Stimulated activated CD4-positive, alpha-beta T cell treated with anti-CD3 and anti-CD28 coated beads, Interleukin-4, amount 100 ng/mL, for 24 hours (primary cell): ENCODE data around the gene B3GNT9.

Experiments
- DNase-seq: peaks from one replicate; pipeline ENCODE4 v3.0.0-alpha.2; 2020

The B3GNT9 gene, protein sequence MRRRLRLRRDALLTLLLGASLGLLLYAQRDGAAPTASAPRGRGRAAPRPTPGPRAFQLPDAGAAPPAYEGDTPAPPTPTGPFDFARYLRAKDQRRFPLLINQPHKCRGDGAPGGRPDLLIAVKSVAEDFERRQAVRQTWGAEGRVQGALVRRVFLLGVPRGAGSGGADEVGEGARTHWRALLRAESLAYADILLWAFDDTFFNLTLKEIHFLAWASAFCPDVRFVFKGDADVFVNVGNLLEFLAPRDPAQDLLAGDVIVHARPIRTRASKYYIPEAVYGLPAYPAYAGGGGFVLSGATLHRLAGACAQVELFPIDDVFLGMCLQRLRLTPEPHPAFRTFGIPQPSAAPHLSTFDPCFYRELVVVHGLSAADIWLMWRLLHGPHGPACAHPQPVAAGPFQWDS

DNA sequence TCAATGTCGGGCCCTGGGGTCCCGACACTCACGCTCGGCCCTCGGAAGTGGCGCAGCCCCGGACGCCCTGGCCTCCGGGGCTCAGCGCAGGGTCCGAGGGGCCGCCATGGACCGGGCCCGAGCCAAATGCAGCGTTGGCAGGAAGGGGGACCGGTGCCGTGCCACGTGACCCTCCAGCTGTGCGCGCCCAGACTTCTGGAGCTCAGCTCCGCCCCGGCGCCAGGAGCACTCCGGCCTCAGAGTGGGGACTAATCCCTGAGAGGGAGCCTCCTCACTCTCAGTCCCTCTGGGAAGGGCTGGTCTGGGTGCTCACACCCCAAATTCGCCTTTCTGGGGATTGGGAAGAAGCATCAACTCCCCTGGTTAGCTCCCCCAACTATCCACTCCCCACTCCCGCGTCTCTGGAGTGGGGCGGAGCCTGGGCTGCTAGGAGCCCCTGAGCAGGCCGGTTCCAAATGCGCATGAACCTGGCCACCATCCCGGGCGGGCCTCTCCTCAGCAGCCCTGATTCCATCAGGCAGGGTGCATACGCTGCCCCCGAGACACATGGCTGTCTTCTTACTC, at the start of gene B3GNT9:
Gene B3GNT9 (minus strand): TSS at position 166 of the 564 bp plus-strand sequence. CDS start 513 bp downstream, outside the sequence.
- DNase-seq, result no peak

DNA sequence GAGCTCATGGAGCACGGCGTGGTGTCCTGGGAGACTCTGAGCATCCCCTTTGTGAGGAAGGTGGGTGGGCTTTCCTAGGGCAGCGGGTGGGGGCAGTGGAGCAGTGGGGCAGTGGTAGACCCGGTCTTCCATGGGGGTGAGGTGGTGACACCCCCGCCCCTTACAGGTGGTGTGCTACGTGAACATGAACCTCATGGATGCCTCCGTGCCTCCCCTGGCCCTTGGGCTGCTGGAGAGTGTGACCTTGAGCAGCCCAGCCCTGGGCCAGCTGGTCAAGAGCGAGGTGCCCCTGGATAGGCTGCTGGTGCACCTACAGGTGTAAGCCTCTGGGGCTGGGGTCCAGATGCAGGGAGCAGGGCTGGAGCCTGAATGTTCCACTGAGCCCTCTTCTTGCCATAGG, 49.7 kb upstream of the B3GNT9 start:
- DNase-seq, result no peak

DNA sequence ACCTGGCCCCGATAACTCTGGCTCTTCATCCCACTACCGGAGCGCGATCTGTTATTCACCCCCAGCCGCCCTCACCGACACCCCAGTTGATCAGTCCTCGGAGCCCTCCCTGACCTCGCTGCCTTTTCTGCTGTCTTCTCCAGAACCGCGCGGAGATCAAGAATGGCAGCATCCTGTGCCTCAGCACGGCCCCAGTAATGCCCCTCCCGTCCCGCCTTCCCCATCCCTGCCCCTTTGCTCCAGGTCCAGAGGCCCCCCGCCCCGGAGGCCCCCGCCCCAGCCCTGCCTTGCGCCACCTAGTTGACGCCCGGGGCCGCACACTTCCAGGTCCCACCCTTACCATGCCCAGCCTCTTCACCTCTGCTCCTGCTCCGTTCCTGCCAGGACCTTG, 49.0 kb upstream of the B3GNT9 start:
- DNase-seq, result no peak

DNA sequence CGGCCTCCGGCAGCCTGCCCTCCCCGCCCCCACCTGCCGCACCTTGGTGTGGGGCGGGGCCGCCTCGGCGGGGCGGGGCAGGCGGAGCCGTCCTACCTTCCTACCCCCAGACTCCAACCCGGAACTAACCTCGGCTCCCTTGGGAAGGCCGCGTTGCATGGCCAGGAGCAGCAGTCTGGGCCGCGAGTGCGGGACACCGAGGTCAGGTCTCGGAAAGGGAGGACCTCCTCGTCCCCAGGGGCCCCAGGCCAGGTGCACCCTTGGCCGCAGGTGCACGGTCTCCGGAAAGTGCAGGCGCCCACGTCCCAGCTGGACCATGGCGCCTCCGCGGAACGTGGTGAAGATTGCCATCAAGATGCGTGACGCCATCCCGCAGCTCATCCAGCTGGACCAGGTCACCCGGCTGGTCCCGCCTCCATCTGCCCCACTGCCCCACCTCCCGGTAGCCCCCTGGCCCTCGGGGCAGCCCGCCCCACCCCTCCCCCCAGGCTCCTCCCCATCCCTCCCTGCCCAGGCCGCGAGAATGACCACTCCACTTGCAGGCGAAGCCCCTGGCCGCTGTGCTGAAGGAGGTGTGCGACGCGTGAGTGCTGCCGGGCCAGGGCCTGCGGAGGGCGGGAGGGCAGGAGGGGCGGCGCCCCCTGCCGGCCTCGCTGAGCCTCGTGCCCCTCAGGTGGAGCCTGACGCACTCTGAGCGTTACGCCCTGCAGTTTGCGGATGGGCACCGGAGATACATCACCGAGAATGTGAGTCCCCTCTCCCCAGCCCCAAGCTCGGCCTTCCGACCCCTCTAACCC, 48.4 kb upstream of the B3GNT9 start, which contains the start of gene ELMO3:
Gene ELMO3 (plus strand): TSS at position 121 of the 797 bp plus-strand sequence. CDS start 196 bp downstream, at position 317.
- DNase-seq, result no peak

DNA sequence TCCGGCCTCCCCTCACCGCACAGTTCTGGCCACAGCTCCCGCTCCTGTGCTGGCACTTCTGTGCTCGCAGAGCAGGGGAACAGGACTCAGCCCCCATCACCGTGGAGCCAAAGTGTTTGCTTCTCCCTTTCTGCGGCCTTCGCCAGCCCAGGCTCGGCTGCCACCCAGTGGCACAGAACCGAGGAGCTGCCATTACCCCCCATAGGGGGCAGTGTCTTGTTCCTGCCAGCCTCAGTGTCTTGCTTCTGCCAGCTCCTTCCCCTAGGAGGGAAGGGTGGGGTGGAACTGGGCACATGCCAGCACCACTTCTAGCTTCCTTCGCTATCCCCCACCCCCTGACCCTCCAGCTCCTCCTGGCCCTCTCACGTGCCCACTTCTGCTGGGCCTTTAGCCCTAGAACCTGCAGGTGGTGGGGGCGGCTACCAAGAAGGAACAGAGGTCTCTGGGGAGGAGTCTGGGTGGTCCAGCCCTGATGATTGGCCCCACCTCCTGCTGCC, 47.5 kb upstream of the B3GNT9 start:
- DNase-seq, result peak; percentile 28

DNA sequence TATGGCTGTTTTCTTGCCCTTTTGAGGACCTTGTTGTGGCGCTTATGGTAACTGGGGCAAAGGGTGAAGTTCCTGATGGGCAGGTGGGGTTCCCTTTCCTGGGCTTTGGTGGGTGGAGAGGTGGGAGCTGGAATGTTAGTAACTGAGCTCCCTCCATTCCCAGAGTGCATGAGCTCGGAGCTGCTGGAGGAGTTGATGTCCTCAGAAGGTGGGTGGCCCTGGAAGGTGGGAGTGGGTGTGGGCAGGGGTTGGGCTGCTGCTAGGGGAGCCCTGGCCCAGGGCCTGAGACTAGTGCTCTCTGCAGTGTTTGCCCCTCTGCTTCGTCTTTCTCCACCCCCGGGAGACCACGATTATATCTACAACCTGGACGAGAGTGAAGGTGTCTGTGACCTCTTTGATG, 46.9 kb upstream of the B3GNT9 start:
- DNase-seq, result no peak

DNA sequence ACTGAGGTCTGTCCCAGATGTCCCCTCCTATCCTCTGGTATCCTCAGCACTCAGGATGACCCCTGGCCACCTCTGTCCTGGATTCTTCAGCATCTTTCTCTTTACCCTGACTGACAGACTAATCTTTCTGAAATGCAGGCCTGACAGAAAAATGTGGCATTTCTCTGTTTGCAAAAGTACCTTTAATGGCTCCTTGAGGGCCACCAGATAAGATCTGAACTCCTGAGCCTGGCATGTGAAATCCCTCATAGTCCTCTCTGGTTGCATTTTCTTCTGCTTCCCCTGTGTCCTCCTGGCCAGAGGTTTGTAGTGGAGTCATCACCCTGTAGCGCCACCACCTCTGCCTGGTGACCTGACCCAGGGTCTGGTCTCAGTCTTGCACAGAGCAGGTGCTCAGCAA, 46.1 kb upstream of the B3GNT9 start:
- DNase-seq, result no peak

DNA sequence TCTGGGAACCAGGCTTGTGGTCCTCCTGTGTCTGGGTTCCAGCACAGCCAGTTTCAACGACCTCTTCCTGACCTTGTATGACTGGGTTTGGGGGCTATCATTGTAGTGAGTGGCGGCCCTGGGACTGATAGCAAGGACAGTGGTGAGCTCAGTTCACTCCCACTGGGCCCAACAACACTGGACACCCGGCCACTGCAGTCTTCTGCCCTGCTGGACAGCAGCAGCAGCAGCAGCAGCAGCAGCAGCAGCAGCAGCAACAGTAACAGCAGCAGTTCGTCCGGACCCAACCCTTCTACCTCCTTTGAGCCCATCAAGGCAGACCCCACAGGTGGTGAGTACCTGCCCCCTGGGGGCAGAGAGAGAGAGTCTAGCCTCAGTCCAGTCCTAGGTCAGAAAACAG, 44.9 kb upstream of the B3GNT9 start:
- DNase-seq, result no peak

DNA sequence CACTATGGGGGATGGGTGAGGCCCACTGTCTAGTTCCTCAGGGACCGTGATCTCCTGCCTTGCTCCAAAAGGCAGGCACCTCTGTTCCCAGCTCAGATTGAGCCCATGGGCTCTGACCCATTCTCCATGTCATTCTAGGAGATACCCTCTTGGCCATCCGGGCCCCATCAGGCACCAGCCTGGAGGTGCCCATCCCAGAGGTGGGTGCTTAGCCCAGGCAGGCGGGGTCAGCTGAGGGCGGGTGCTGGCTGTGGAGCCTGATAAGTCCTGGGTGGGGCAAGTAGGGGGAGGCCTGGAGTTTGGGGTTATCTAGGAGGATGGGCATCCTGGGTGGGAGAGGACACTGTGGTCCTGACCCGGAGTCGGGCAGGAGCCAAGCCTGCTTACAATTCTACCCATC, 43.5 kb upstream of the B3GNT9 start:
- no peak for DNase-seq

DNA sequence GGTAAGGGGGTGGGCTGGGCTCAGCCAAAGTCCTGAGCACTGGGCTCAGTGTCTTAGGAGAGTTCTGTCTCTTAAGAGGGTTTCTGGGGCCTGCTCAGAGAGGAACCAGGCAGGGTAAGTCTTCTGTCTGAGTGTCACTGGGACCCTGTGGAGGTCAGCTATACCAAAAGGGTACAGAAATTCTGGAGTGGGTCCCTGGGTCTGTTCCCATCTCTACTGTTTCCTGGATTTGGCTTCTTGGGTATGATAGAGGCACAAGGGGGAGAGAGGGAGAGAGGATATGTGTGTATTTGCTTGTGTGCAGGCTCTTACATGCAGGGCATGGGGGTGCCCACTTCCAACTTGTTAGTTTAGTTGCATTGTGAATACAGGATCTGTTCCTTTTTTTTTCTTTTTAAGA, 42.7 kb upstream of the B3GNT9 start:
- no peak for DNase-seq

DNA sequence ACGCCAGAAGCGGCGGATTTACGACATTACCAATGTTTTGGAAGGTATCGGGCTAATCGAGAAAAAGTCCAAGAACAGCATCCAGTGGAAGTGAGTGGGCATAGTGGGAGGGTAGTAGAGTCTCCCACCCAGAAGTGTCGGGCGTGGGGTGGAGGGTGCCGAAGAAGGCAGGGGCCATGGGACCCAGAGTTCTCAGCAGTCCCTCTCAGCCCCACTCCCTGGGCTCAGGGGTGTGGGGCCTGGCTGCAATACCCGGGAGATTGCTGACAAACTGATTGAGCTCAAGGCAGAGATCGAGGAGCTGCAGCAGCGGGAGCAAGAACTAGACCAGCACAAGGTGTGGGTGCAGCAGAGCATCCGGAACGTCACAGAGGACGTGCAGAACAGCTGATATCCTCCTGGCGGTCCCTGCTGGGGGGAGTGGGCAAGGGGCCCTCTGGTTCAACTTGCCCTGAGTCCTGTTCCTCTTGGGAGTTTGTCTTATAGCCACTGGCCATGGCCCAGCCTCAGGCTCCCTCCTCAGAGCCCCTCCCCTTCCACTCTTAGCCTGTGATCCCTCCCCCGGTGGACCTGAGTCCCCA, 42.1 kb upstream of the B3GNT9 start:
- DNase-seq, result no peak

DNA sequence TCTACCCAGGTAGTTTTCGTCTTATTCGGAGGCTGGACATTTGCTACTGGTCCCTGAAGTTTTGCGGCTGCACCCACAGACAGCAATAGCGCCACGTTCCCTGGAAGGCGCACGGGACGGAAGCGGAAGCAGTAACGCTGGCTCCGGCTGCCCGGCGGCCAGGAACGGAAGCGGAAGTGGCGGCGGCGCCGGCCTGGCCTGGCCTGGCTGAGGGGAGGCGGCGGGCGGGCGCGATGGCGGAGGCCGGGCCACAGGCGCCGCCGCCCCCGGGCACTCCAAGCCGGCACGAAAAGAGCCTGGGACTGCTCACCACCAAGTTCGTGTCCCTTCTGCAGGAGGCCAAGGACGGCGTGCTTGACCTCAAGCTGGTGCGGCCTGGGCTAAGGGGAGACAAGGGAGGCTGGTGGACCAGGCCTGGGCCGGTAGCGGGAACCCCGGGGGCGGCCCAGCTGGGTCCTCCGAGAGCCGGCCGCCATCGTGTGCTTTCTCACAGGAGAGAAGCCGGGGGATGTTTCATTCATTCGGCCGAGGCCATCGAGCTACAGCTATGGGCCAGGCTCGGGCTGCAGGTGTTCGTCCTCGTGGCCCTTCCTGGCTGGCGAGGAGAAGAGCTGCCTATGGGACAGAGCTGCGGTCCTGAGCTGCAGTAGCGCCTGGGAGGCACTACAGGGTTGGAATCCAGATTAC, 41.3 kb upstream of the B3GNT9 start, which contains the start of gene E2F4:
Gene E2F4 (plus strand): TSS at position 161 of the 687 bp plus-strand sequence. CDS start 73 bp downstream, at position 234.
- peak; percentile 90 for DNase-seq

DNA sequence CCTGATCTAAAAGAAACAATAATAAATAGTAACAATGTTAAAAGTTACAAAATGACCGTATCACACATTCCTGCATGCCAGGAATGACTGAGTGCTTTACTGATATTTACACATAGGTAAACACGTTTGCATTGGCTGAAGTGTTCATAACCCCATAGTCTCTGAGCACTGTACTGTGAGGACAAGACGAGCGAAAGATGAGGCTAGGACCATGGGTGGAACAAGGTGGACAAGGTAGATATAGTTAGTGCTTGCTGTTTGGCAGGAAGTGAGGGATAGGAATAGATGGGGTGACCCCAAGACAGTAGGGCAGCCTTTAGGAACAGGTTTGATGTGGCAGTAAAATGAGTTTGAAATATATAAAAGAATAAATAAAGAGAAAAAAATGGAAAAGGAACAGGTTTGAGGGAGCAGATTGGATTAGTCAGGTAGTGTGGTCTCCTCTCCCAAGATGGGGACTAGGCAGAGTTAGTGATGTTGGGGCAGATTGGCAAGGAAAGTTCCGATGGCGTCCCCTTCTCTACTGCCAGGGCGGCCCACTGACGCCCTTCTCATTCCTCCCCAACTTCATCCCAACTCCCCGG, 40.7 kb upstream of the B3GNT9 start:
- DNase-seq, result no peak

DNA sequence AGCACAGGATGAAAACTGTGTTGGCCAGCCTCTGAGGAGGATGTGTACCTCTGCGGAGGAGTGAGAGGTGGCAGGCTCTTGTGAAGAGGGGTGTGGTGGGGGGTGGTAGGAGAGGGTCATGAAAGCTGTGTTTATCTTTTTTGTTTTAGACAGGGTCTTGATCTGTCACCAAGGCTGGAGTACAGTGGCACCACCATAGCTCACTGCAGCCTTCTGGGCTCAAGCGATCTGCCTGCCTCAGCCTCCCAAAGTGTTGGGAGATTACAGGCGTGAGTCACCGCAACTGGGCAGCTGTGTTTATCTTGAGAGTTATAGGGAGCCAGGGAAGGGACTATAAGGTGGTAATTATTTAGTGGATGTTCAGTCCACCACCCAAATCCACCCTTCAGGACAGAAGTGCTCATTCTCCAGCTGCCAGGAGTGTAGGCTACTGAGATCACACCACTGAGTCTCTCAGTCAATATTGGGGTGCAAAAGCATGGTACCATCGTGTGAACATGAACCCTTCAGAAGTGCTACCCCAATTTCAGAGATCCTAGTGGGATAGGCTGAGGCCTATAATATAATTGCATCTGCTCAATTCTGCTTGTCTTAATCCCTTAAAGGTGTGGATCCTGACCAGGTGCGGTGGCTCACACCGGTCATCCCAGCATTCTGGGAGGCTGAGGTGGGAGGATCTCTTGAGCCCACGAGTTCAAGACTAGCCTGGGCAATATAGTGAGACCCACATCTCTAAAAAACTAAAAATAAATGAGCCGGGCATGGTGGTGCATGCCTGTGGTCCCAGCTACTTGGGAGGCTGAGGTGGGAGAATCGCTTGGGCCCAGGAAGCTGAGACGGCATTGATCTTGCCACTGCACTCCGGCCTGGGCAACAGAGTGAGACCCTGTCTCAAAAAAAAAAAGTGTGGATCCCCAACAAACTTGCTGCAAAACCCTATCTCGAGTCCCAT, 39.9 kb upstream of the B3GNT9 start:
- no peak for DNase-seq

DNA sequence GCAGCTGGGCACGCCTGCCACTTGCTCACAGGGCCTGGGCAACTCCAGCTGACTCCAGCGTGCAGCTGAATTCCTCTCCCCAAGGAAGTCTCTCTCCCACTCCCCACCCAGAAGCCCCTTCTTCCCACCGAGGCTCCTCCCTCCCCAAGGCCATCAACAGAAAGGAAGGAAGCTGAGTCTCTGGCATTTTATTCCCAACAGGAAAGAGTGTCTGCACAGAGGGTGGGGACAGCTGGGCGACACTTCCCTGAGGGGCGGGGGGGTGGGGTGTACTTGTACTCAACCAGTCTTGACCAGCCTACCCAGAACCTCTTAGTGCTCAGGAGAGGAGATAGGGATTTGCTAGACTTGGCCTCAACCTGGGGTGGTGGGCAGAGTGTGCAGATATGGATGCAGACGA, 39.2 kb upstream of the B3GNT9 start, which contains the start of gene EXOC3L1:
Gene EXOC3L1 (minus strand): TSS at position 96 of the 400 bp plus-strand sequence. CDS start 460 bp downstream, outside the sequence.
- no peak for DNase-seq

DNA sequence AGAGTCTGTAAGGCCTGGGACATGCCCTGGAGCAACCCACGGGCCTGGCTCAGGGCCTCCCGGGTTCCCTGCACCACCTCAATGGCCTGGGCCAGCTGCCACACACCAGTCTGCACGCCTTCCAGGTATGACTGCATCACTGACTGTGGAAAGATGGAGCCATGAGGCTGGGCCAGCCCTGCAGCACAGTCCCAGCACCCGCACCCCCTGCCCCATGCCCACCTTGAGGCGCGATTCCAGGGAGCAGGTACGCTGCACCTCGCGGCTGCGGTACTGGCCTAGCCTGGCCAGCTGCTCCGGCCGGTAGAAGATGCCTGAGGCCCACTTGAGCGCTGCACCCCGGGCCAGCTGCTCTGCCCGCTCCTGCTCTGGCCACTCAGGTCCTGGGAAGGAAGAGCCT, 38.0 kb upstream of the B3GNT9 start:
- DNase-seq, result no peak

DNA sequence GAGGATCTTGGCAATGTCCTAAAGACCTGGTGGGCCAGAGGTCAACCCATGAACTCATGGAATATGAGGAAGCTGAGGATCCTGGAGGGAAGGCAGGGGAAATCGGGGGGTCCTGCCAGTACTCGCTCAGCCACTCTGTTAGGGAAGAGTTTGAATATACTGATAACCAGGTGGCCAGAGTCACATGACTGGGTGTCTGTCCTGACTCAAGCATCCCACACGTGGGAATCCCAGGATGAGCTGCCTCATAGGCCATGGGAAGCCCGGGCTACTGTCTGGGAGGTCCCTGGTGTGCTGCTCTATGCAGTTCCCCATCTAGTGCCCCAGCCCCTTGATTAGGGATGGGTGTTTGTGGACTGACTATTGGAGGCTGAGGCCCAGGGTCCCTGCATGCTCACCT, 37.5 kb upstream of the B3GNT9 start:
- no peak for DNase-seq

DNA sequence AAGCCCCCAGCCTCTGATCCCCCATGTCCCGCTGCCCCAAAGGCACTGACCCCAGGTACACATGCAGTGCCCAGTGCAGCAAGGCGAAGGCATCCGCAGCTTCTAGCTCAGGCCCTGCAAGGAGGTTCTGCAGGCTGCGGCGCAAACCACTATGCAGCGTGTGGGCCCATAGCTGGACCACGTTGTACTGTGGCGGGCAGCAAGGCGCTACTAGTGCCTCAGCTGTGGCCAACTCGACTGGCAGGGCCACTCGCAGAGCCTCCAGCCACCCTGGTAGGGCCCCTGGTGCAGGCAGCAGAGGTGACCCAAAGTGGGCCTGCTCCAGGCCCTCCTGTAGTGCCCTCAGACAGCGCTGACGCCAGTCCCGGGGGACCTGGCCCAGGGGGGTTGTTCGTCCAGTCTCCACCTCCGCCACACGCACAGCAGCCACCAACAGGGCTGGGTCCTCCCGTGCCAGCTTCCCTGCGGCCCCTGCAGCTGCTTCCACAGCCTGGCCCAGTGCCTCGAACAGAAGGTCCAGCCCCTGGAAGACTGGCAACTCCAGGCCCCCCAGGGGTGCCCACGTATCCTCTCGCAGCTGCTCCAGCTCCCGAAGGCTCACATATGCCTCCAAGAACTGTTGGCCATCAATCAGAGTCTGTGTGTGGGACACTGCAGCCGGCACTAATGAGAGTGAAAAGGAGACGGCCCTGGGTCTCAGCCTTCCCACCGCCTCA, 36.5 kb upstream of the B3GNT9 start:
- DNase-seq, result no peak

DNA sequence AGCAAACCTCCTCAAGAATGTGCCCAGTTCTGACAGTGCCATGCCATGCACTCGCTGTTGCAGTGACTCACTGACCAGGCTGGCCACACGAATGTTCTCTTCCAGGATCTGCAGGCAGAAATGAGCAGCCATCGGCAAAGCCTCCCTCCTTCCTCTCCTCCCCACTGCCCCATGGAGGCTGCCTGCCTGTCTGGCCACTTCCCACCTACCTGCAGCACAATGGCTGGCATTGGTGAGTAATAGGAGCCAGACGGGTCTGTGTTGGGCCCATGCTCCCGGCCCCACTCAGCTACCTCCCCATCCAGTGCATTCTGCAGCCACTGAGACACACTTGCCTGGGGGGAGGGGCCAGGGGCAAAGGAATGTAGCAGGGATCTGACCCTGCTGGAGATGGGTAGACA, 35.8 kb upstream of the B3GNT9 start:
- no peak for DNase-seq

DNA sequence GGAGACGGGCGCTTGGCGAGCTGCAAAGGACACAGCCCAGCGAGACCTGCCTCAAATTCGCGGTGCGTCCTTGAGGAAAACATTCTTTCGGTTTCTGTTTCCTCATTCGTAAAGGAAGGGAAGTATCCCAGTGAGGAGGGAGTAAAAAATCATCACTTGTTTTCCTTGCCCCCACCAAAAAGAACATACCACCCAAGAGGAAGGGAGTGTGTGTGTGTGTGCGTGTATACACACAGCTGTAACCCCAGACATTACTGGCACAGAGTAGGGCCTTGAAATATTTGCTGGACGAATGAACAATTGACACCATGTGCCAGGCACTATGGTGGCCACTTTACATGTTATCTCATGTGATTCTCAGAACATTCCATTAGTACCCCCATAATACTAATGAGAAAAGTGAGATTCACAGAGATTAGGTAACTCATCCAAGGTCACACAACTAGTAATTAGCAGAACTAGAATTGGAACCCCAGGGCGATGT, 34.9 kb upstream of the B3GNT9 start:
- DNase-seq, result no peak
